Neural progenitor cell (in vitro differentiated cells): ENCODE measurements around the gene BCAS3. TPM values are rescaled to one million over a fixed set of nuclear protein-coding genes. Genes with fewer than 3 reads are reported as not detected.

Source experiments
- DNase-seq: peaks from one replicate; pipeline ENCODE4 v3.0.0-alpha.2; 2016; ENCODE audit warnings: low spot score
- H2AFZ ChIP-seq: fragments of 200-600 bp; sonication (generic); replicated peaks from 2 replicates; pipeline ENCODE4 v1.6.1; 2016; ENCODE audit warnings: antibody characterized with exemption
- H3F3A ChIP-seq: fragments of 200-600 bp; sonication (generic); 2 replicates; pipeline ENCODE4 v1.6.1; 2016; ENCODE audit warnings: antibody characterized with exemption, low read depth
- H3K27ac ChIP-seq: fragments of 200-600 bp; sonication (generic); 2 replicates; pipeline ENCODE4 v1.5.1; 2016; ENCODE audit warnings: mild to moderate bottlenecking
- H3K27me3 ChIP-seq: fragments of 200-600 bp; sonication (generic); 2 replicates; pipeline ENCODE4 v1.6.1; 2016; ENCODE audit warnings: mild to moderate bottlenecking, moderate library complexity
- H3K36me3 ChIP-seq: fragments of 200-600 bp; sonication (generic); 2 replicates; pipeline ENCODE4 v1.5.1; 2016
- H3K4me1 ChIP-seq: fragments of 200-600 bp; sonication (generic); 2 replicates; pipeline ENCODE4 v1.6.1; 2016; ENCODE audit warnings: mixed run types
- H3K4me2 ChIP-seq: fragments of 200-600 bp; sonication (generic); 2 replicates; pipeline ENCODE4 v1.6.1; 2016
- H3K4me3 ChIP-seq: fragments of 200-600 bp; sonication (generic); 2 replicates; pipeline ENCODE4 v1.5.1; 2016
- H3K79me2 ChIP-seq: fragments of 200-600 bp; sonication (generic); 2 replicates; pipeline ENCODE4 v1.6.1; 2016; ENCODE audit warnings: low read depth
- H3K9ac ChIP-seq: fragments of 200-600 bp; sonication (generic); 2 replicates; pipeline ENCODE4 v1.6.1; 2016
- H3K9me3 ChIP-seq: fragments of 200-600 bp; sonication (generic); 2 replicates; pipeline ENCODE4 v1.5.1; 2016; ENCODE audit warnings: low read depth
- H4K20me1 ChIP-seq: fragments of 200-600 bp; sonication (generic); 2 replicates; pipeline ENCODE4 v1.6.1; 2016; ENCODE audit warnings: low read depth
- H3K27ac Mint-ChIP-seq: 3 replicates; pipeline ENCODE4 v1.8.0; 2021; ENCODE audit warnings: mixed read lengths
- H3K27me3 Mint-ChIP-seq: 2 replicates; pipeline ENCODE4 v1.8.0; 2022; ENCODE audit warnings: low read depth, mild to moderate bottlenecking, inconsistent platforms, moderate library complexity, mixed read lengths; ENCODE audit not compliant: insufficient read depth
- H3K36me3 Mint-ChIP-seq: 3 replicates; pipeline ENCODE4 v1.8.0; 2021; ENCODE audit warnings: mixed read lengths
- H3K4me1 Mint-ChIP-seq: 3 replicates; pipeline ENCODE4 v1.8.0; 2021; ENCODE audit warnings: mixed read lengths
- H3K4me3 Mint-ChIP-seq: 3 replicates; pipeline ENCODE4 v1.8.0; 2021; ENCODE audit warnings: mild to moderate bottlenecking, moderate library complexity, mixed read lengths
- H3K9me3 Mint-ChIP-seq: 3 replicates; pipeline ENCODE4 v1.8.0; 2020; ENCODE audit warnings: mixed read lengths
- CTCF ChIP-seq: fragments of 200-600 bp; sonication (generic); IDR thresholded peaks from 2 replicates; pipeline ENCODE4 v1.5.1; 2017; ENCODE audit warnings: antibody characterized with exemption, mild to moderate bottlenecking
- EZH2 ChIP-seq: fragments of 200-600 bp; sonication (generic); IDR thresholded peaks from 2 replicates; pipeline ENCODE4 v1.6.1; 2017; ENCODE audit warnings: antibody characterized with exemption, mild to moderate bottlenecking, moderate library complexity
- EZH2phosphoT487 ChIP-seq: fragments of 200-600 bp; sonication (generic); IDR thresholded peaks from 2 replicates; pipeline ENCODE4 v1.6.1; 2017; ENCODE audit warnings: antibody characterized with exemption
- total RNA-seq: library from RNA; depleted of rRNA; stranded (reverse); fragments of >200 nt; gene quantifications from 2 replicates; pipeline ENCODE4 v1.2.3, GENCODE V29; 2015; ENCODE audit warnings: low replicate concordance

Gene BCAS3
- total RNA-seq, 1 donor from 2014 or later: 60.9 TPM

- H3K9me3 ChIP-seq: no peaks in the 10 kb centered on the region
- no peaks in the 10 kb centered on the region for H3K27me3 ChIP-seq
- no peak for DNase-seq
- no peaks in the 10 kb centered on the region for H3K79me2 ChIP-seq
- no peaks in the 10 kb centered on the region for H3K36me3 ChIP-seq
- Mint-ChIP-seq H3K27ac (no peak overlapping the region), H3K27me3 (peaks cover 2% of the 10 kb centered on the region), H3K9me3 (no peaks in the 10 kb centered on the region), H3K36me3 (no peaks in the 10 kb centered on the region), H3K4me1 (peaks cover 10% of the 10 kb centered on the region), H3K4me3 (no peak overlapping the region)
- H3K27ac ChIP-seq: no peak overlapping the region
- TF ChIP-seq EZH2 (no peak), EZH2phosphoT487 (no peak), CTCF (no peak)
- H4K20me1 ChIP-seq: no peaks in the 10 kb centered on the region
- no peaks in the 10 kb centered on the region for H3F3A ChIP-seq
- no peak overlapping the region for H2AFZ ChIP-seq
- H3K4me1 ChIP-seq: peaks cover 13% of the 10 kb centered on the region
- no peak overlapping the region for H3K4me2 ChIP-seq
- H3K4me3 ChIP-seq: no peak overlapping the region
- no peak overlapping the region for H3K9ac ChIP-seq
These were observed 333.1 kb downstream of the BCAS3 start for GRCh38 chr17:61010661-61011170.

- Histone ChIP-seq H3F3A (no peaks in the 10 kb centered on the region), H3K27me3 (no peaks in the 10 kb centered on the region), H4K20me1 (no peaks in the 10 kb centered on the region), H3K27ac (no peak overlapping the region), H3K4me2 (no peak overlapping the region), H3K4me3 (no peak overlapping the region), H3K36me3 (no peaks in the 10 kb centered on the region), H2AFZ (no peak overlapping the region), H3K9ac (no peak overlapping the region), H3K9me3 (no peaks in the 10 kb centered on the region), H3K4me1 (peaks cover 13% of the 10 kb centered on the region), H3K79me2 (no peaks in the 10 kb centered on the region)
- H3K36me3 Mint-ChIP-seq: no peaks in the 10 kb centered on the region
- H3K27ac Mint-ChIP-seq: no peak overlapping the region
- no peaks in the 10 kb centered on the region for H3K9me3 Mint-ChIP-seq
- no peak for DNase-seq
- TF ChIP-seq EZH2phosphoT487 (no peak), CTCF (no peak), EZH2 (no peak)
- H3K4me1 Mint-ChIP-seq: peaks cover 10% of the 10 kb centered on the region
- peaks cover 2% of the 10 kb centered on the region for H3K27me3 Mint-ChIP-seq
- H3K4me3 Mint-ChIP-seq: no peak overlapping the region
These were observed 333.6 kb downstream of the BCAS3 start for GRCh38 chr17:61011251-61011650.

GRCh38 chr17:61015966-61016365 lies 338.3 kb downstream of the BCAS3 start:
- no peak overlapping the region for H3K4me3 Mint-ChIP-seq
- H3K36me3 ChIP-seq: no peaks in the 10 kb centered on the region
- no peak overlapping the region for H3K4me3 ChIP-seq
- no peaks in the 10 kb centered on the region for H3F3A ChIP-seq
- H3K9me3 ChIP-seq: no peaks in the 10 kb centered on the region
- H3K4me1 Mint-ChIP-seq: no peaks in the 10 kb centered on the region
- no peaks in the 10 kb centered on the region for H3K79me2 ChIP-seq
- H3K27me3 Mint-ChIP-seq: peaks cover 2% of the 10 kb centered on the region
- no peak for TF ChIP-seq EZH2phosphoT487
- no peak for TF ChIP-seq EZH2
- no peak overlapping the region for H3K4me2 ChIP-seq
- no peaks in the 10 kb centered on the region for H4K20me1 ChIP-seq
- no peak for DNase-seq
- H3K27ac ChIP-seq: no peak overlapping the region
- H3K9ac ChIP-seq: no peak overlapping the region
- H3K27ac Mint-ChIP-seq: no peak overlapping the region
- H3K36me3 Mint-ChIP-seq: no peaks in the 10 kb centered on the region
- H3K9me3 Mint-ChIP-seq: no peaks in the 10 kb centered on the region
- H3K27me3 ChIP-seq: no peaks in the 10 kb centered on the region
- no peak overlapping the region for H2AFZ ChIP-seq
- no peaks in the 10 kb centered on the region for H3K4me1 ChIP-seq

- Histone ChIP-seq H2AFZ (no peak overlapping the region), H3F3A (no peaks in the 10 kb centered on the region), H3K9ac (no peak overlapping the region), H3K36me3 (no peaks in the 10 kb centered on the region), H3K27ac (no peak overlapping the region), H4K20me1 (no peaks in the 10 kb centered on the region), H3K4me2 (no peak overlapping the region), H3K4me3 (no peak overlapping the region), H3K27me3 (no peaks in the 10 kb centered on the region), H3K9me3 (no peaks in the 10 kb centered on the region), H3K4me1 (no peaks in the 10 kb centered on the region), H3K79me2 (no peaks in the 10 kb centered on the region)
- H3K27ac Mint-ChIP-seq: no peak overlapping the region
- no peaks in the 10 kb centered on the region for H3K9me3 Mint-ChIP-seq
- TF ChIP-seq EZH2: no peak
- TF ChIP-seq EZH2phosphoT487: no peak
- no peak for TF ChIP-seq CTCF
- H3K4me1 Mint-ChIP-seq: no peaks in the 10 kb centered on the region
- no peaks in the 10 kb centered on the region for H3K36me3 Mint-ChIP-seq
- no peak overlapping the region for H3K4me3 Mint-ChIP-seq
- H3K27me3 Mint-ChIP-seq: peaks cover 2% of the 10 kb centered on the region
- DNase-seq: no peak
These were observed 339.8 kb downstream of the BCAS3 start for GRCh38 chr17:61017317-61018006.
